Naive B cell (primary cell): ENCODE results near the gene WDR27. TPM values are rescaled to one million over a fixed set of nuclear protein-coding genes. Genes with fewer than 3 reads are reported as not detected.
"Not testable (repeated sequence)": the region's sequence is repeated elsewhere in the genome, so short reads cannot be mapped to it uniquely, and the experiment has no call there.

ENCODE experiments used
- ATAC-seq, 2 donors: fragments of 150-1000 bp; cut with Tn5 transposase; 2 replicates each; pipeline ENCODE4 v1.10.0; 2021; ENCODE audit warnings: low read depth in 2 of 2, mild to moderate bottlenecking in 2 of 2, moderate library complexity in 2 of 2
- DNase-seq: peaks from one replicate; pipeline ENCODE4 v3.0.0; 2022
- H3K27ac Mint-ChIP-seq, 6 donors: one replicate each; pipeline ENCODE4 v1.8.0; 2020 to 2022; ENCODE audit warnings: mild to moderate bottlenecking in 6 of 6, mixed read lengths in 6 of 6, moderate library complexity in 5 of 6, inconsistent platforms in 2 of 6
- H3K27me3 Mint-ChIP-seq, 3 donors: one replicate each; pipeline ENCODE4 v1.8.0; 2021 to 2022; ENCODE audit warnings: mixed read lengths in 3 of 3, mild to moderate bottlenecking in 1 of 3
- H3K36me3 Mint-ChIP-seq, 2 donors: one replicate each; pipeline ENCODE4 v1.8.0; 2020 to 2022; ENCODE audit warnings: mixed read lengths in 2 of 2, inconsistent platforms in 1 of 2, mild to moderate bottlenecking in 1 of 2
- H3K4me1 Mint-ChIP-seq, 3 donors: one replicate each; pipeline ENCODE4 v1.8.0; 2020 to 2022; ENCODE audit warnings: mixed read lengths in 3 of 3, inconsistent platforms in 1 of 3, mild to moderate bottlenecking in 1 of 3, moderate library complexity in 1 of 3
- H3K4me3 Mint-ChIP-seq, 8 donors: one replicate each; pipeline ENCODE4 v1.8.0; 2020 to 2022; ENCODE audit warnings: mild to moderate bottlenecking in 8 of 8, mixed read lengths in 8 of 8, moderate library complexity in 8 of 8, inconsistent platforms in 2 of 8
- H3K9me3 Mint-ChIP-seq, 7 donors: one replicate each; pipeline ENCODE4 v1.8.0; 2020 to 2022; ENCODE audit warnings: mixed read lengths in 7 of 7, mild to moderate bottlenecking in 5 of 7, inconsistent platforms in 2 of 7, moderate library complexity in 1 of 7
- polyA plus RNA-seq, 6 donors: library from polyadenylated mRNA; unstranded; fragments of 300-500 nt; fragmentation: Illumina TruSeq; gene quantifications; one replicate each; pipeline ENCODE4 v1.2.3, GENCODE V29; 2021; ENCODE audit warnings: low read depth in 6 of 6

Gene WDR27
- polyA plus RNA-seq, 6 donors from 2014 or later = 9.9 to 17.8 (median 15.2) TPM

- Mint-ChIP-seq H3K27ac (no peak overlapping the region), H3K27me3 (no peaks in the 10 kb centered on the region), H3K4me3 (no peak overlapping the region), H3K4me1 (peaks cover 4 to 9% (median 7%) of the 10 kb centered on the region in 3 donors), H3K9me3 (peaks cover 0 to 9% (median 3%) of the 10 kb centered on the region in 7 donors), H3K36me3 (no peaks in the 10 kb centered on the region)
- DNase-seq = no peak
- no peak for ATAC-seq
Measured at GRCh38 chr6:169528755-169529154, 173.1 kb downstream of the WDR27 start.

- H3K27ac Mint-ChIP-seq = peak overlapping the region in 2 of 6 donors; percentile 75
- ATAC-seq (no peak), DNase-seq (no peak)
- no peaks in the 10 kb centered on the region for H3K27me3 Mint-ChIP-seq
- H3K4me1 Mint-ChIP-seq = peaks cover 4 to 9% (median 7%) of the 10 kb centered on the region in 3 donors
- H3K36me3 Mint-ChIP-seq = no peaks in the 10 kb centered on the region
- H3K9me3 Mint-ChIP-seq = peaks cover 0 to 4% (median under 1%) of the 10 kb centered on the region in 7 donors
- no peak overlapping the region for H3K4me3 Mint-ChIP-seq
Measured at GRCh38 chr6:169527306-169527705, 174.5 kb downstream of the WDR27 start.

GRCh38 chr6:169521825-169522224 lies 180.0 kb downstream of the WDR27 start:
- no peaks in the 10 kb centered on the region for H3K27me3 Mint-ChIP-seq
- H3K4me1 Mint-ChIP-seq = peaks cover 5 to 11% (median 8%) of the 10 kb centered on the region in 3 donors

GRCh38 chr6:169520104-169520503 lies 181.7 kb downstream of the WDR27 start:
- H3K9me3 Mint-ChIP-seq = peaks cover 15 to 39% (median 26%) of the 10 kb centered on the region in 7 donors
- peak overlapping the region in 1 of 8 donors; percentile 8 for H3K4me3 Mint-ChIP-seq

More at GRCh38 chr6:169521825-169522224, 180.0 kb downstream of the WDR27 start:
- peaks cover 17 to 31% of the 10 kb centered on the region in 2 donors for H3K36me3 Mint-ChIP-seq
- peaks cover 15 to 39% (median 26%) of the 10 kb centered on the region in 7 donors for H3K9me3 Mint-ChIP-seq
- H3K4me3 Mint-ChIP-seq = no peak overlapping the region
- H3K27ac Mint-ChIP-seq = peak overlapping the region in 1 of 6 donors; percentile 61
- DNase-seq = no peak
- no peak for ATAC-seq

GRCh38 chr6:169518451-169518850 lies 183.4 kb downstream of the WDR27 start:
- peaks cover 5 to 11% (median 8%) of the 10 kb centered on the region in 3 donors for H3K4me1 Mint-ChIP-seq
- H3K36me3 Mint-ChIP-seq = peaks cover 17 to 31% of the 10 kb centered on the region in 2 donors
- H3K27ac Mint-ChIP-seq = no peak overlapping the region
- H3K9me3 Mint-ChIP-seq = peaks cover 15 to 39% (median 26%) of the 10 kb centered on the region in 7 donors
- DNase-seq (no peak), ATAC-seq (no peak)
- H3K4me3 Mint-ChIP-seq = peak overlapping the region in 1 of 8 donors; percentile 3
- H3K27me3 Mint-ChIP-seq = no peaks in the 10 kb centered on the region

More at GRCh38 chr6:169520104-169520503, 181.7 kb downstream of the WDR27 start:
- no peaks in the 10 kb centered on the region for H3K27me3 Mint-ChIP-seq
- no peak overlapping the region for H3K27ac Mint-ChIP-seq
- no peak for ATAC-seq
- H3K4me1 Mint-ChIP-seq = peaks cover 5 to 11% (median 8%) of the 10 kb centered on the region in 3 donors
- no peak for DNase-seq
- H3K36me3 Mint-ChIP-seq = peaks cover 17 to 31% of the 10 kb centered on the region in 2 donors

GRCh38 chr6:169513478-169514193 lies 188.2 kb downstream of the WDR27 start:
- Mint-ChIP-seq H3K27me3 (no peaks in the 10 kb centered on the region), H3K4me1 (no peaks in the 10 kb centered on the region), H3K27ac (peak overlapping the region in 1 of 6 donors; percentile 22), H3K9me3 (peaks cover 0 to 16% (median 8%) of the 10 kb centered on the region in 7 donors), H3K4me3 (no peak overlapping the region), H3K36me3 (peaks cover under 1 to 2% of the 10 kb centered on the region in 2 donors)
- DNase-seq (no peak), ATAC-seq (no peak)

GRCh38 chr6:169511785-169512184 lies 190.0 kb downstream of the WDR27 start:
- ATAC-seq, DNase-seq, H3K27ac Mint-ChIP-seq, H3K36me3 Mint-ChIP-seq, H3K27me3 Mint-ChIP-seq, H3K4me1 Mint-ChIP-seq, H3K4me3 Mint-ChIP-seq: not testable (repeated sequence)
- H3K9me3 Mint-ChIP-seq = peaks cover 0 to 14% (median 8%) of the 10 kb centered on the region in 7 donors

GRCh38 chr6:169510871-169511270 lies 191.0 kb downstream of the WDR27 start:
- no peaks in the 10 kb centered on the region for H3K27me3 Mint-ChIP-seq
- H3K36me3 Mint-ChIP-seq = peaks cover 0 to 8% of the 10 kb centered on the region in 2 donors

GRCh38 chr6:169508452-169508851 lies 193.4 kb downstream of the WDR27 start:
- DNase-seq (no peak), ATAC-seq (no peak)
- H3K9me3 Mint-ChIP-seq = peaks cover 0 to 14% (median 8%) of the 10 kb centered on the region in 7 donors
- H3K4me1 Mint-ChIP-seq = no peaks in the 10 kb centered on the region
- H3K27me3 Mint-ChIP-seq = no peaks in the 10 kb centered on the region
- H3K36me3 Mint-ChIP-seq = peaks cover 0 to 8% of the 10 kb centered on the region in 2 donors
- no peak overlapping the region for H3K4me3 Mint-ChIP-seq
- no peak overlapping the region for H3K27ac Mint-ChIP-seq

More at GRCh38 chr6:169510871-169511270, 191.0 kb downstream of the WDR27 start:
- Mint-ChIP-seq H3K4me3 (no peak overlapping the region), H3K9me3 (peaks cover 0 to 14% (median 8%) of the 10 kb centered on the region in 7 donors), H3K4me1 (no peaks in the 10 kb centered on the region), H3K27ac (no peak overlapping the region)
- DNase-seq (no peak), ATAC-seq (no peak)

- no peaks in the 10 kb centered on the region for H3K27me3 Mint-ChIP-seq
- no peaks in the 10 kb centered on the region for H3K4me1 Mint-ChIP-seq
- no peak for ATAC-seq
Measured at GRCh38 chr6:169503422-169504152, 198.2 kb downstream of the WDR27 start.

GRCh38 chr6:169502445-169502844 lies 199.4 kb downstream of the WDR27 start:
- Mint-ChIP-seq H3K27me3 (no peaks in the 10 kb centered on the region), H3K4me3 (no peak overlapping the region)
- ATAC-seq = no peak

More at GRCh38 chr6:169503422-169504152, 198.2 kb downstream of the WDR27 start:
- Mint-ChIP-seq H3K36me3 (peaks cover 0 to 13% of the 10 kb centered on the region in 2 donors), H3K9me3 (peaks cover 0 to 10% (median 7%) of the 10 kb centered on the region in 7 donors), H3K27ac (peak overlapping the region in 1 of 6 donors; percentile 13), H3K4me3 (no peak overlapping the region)
- no peak for DNase-seq

GRCh38 chr6:169501777-169502313 lies 200.0 kb downstream of the WDR27 start:
- Mint-ChIP-seq H3K4me1 (no peaks in the 10 kb centered on the region), H3K27ac (no peak overlapping the region), H3K27me3 (no peaks in the 10 kb centered on the region), H3K4me3 (no peak overlapping the region), H3K36me3 (peaks cover 0 to 5% of the 10 kb centered on the region in 2 donors), H3K9me3 (no peaks in the 10 kb centered on the region)
- no peak for DNase-seq
- no peak for ATAC-seq

More at GRCh38 chr6:169502445-169502844, 199.4 kb downstream of the WDR27 start:
- Mint-ChIP-seq H3K36me3 (peaks cover 0 to 5% of the 10 kb centered on the region in 2 donors), H3K9me3 (no peaks in the 10 kb centered on the region), H3K27ac (no peak overlapping the region), H3K4me1 (no peaks in the 10 kb centered on the region)
- no peak for DNase-seq

- H3K4me1 Mint-ChIP-seq = no peaks in the 10 kb centered on the region
- no peak for DNase-seq
- no peak overlapping the region for H3K4me3 Mint-ChIP-seq
- no peaks in the 10 kb centered on the region for H3K27me3 Mint-ChIP-seq
- H3K9me3 Mint-ChIP-seq = no peaks in the 10 kb centered on the region
- H3K36me3 Mint-ChIP-seq = peaks cover 0 to 5% of the 10 kb centered on the region in 2 donors
- no peak overlapping the region for H3K27ac Mint-ChIP-seq
- no peak for ATAC-seq
Measured at GRCh38 chr6:169501128-169501527, 200.7 kb downstream of the WDR27 start.
